Immature natural killer cell (primary cell): ENCODE measurements around the gene LBR. TPM values are rescaled to one million over a fixed set of nuclear protein-coding genes. Genes with fewer than 3 reads are reported as not detected.

Source experiments
- DNase-seq, 3 donors: peaks; one replicate each; pipeline ENCODE4 v3.0.0; 2022; ENCODE audit warnings: mixed read lengths in 1 of 3
- H3K27ac Mint-ChIP-seq, 6 donors: one replicate each; pipeline ENCODE4 v1.8.0; 2020; ENCODE audit warnings: mixed read lengths in 6 of 6, mild to moderate bottlenecking in 5 of 6, inconsistent platforms in 4 of 6, moderate library complexity in 3 of 6
- H3K27me3 Mint-ChIP-seq, 3 donors: one replicate each; pipeline ENCODE4 v1.8.0; 2020 to 2021; ENCODE audit warnings: low read depth in 3 of 3, mild to moderate bottlenecking in 3 of 3, mixed read lengths in 3 of 3, moderate library complexity in 3 of 3, inconsistent platforms in 1 of 3
- H3K36me3 Mint-ChIP-seq, 3 donors: one replicate each; pipeline ENCODE4 v1.8.0; 2020; ENCODE audit warnings: mixed read lengths in 3 of 3, inconsistent platforms in 2 of 3, mild to moderate bottlenecking in 2 of 3
- H3K4me1 Mint-ChIP-seq, 2 donors: one replicate each; pipeline ENCODE4 v1.8.0; 2020; ENCODE audit warnings: inconsistent platforms in 2 of 2, mild to moderate bottlenecking in 2 of 2, mixed read lengths in 2 of 2, moderate library complexity in 1 of 2
- H3K4me3 Mint-ChIP-seq, 5 donors: one replicate each; pipeline ENCODE4 v1.8.0; 2020; ENCODE audit warnings: mild to moderate bottlenecking in 5 of 5, mixed read lengths in 5 of 5, inconsistent platforms in 3 of 5, moderate library complexity in 3 of 5
- H3K9me3 Mint-ChIP-seq, 6 donors: one replicate each; pipeline ENCODE4 v1.8.0; 2020; ENCODE audit warnings: mild to moderate bottlenecking in 6 of 6, mixed read lengths in 6 of 6, inconsistent platforms in 4 of 6, moderate library complexity in 3 of 6
- polyA plus RNA-seq, 3 donors: library from polyadenylated mRNA; unstranded; fragments of 300-500 nt; fragmentation: Illumina TruSeq; gene quantifications; one replicate each; pipeline ENCODE4 v1.2.3, GENCODE V29; 2021

The LBR gene
- polyA plus RNA-seq, 3 donors from 2014 or later, result 100.0 to 136 (median 117) TPM

DNA sequence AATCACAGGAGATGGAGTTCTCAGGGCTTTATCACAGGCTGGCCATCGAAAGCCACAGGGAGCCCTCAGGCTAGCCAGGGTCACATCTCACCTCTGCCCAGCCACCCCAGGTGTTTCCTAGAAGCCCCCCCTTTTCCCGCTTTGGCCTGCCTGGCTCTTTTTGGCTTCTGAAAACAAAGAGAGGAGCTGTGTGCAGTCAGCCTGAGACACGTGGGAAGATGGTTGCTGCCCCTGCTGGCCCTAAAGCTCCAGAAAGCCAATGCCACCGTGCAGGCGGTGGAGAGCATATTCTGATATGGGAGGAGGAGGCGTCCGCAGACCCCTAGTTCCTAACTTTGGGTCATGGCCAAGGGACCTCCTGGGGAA lies 18.7 kb upstream of the LBR start:
- no peak for DNase-seq
- Mint-ChIP-seq H3K27me3 (peaks cover 10 to 14% (median 12%) of the 10 kb centered on the region in 3 donors), H3K9me3 (no peaks in the 10 kb centered on the region), H3K4me3 (no peak overlapping the region), H3K4me1 (peaks cover 77 to 81% of the 10 kb centered on the region in 2 donors), H3K36me3 (no peaks in the 10 kb centered on the region), H3K27ac (peak overlapping the region; percentile 98 to 99 (median 98))

DNA sequence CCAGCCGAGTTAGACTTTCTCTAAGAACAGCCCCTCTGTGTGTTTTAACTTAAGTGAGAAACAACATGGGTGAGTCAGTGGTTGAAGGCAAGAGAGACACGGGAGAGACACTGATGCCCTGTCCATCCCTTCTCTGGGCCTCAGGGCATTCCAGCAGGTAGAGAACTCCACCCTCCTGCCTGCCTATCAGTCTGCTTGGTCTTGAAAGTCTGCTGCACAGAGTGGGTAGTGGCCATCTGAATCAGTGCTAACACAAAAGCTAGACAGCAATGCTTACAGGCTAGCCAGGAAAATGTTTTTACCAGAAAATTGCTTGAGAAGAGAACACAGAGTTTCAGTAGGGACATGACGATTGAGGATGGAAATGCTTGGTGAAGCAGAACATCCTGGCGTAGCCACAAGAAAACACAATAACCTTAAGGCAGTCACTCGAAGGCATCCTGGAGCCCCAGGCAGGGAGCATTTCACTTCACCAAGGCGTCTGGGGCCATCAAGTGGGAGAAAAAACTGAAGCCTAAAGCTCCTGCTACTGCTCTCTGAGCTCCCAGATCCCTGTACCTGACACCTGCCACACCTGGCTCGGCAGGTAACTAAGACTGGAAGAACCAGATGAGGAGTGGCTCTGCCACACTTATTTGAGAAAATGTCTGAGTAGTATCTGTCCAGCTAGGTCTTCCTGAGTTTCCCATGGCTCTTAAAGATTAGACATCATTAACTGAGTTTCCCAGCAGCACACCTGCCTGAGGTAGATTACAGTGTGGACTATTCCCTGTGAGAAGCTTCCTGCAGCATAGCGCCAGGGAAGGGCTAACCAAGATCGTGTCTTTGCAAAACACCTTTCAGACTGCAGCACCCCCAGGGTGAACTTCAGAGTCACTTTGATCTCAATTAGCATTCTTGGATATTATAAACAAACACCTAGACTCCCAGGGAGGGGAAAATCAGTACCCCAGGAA lies 18.1 kb upstream of the LBR start:
- Mint-ChIP-seq H3K9me3 (no peaks in the 10 kb centered on the region), H3K36me3 (no peaks in the 10 kb centered on the region), H3K4me1 (peaks cover 77 to 80% of the 10 kb centered on the region in 2 donors), H3K27ac (peak overlapping the region; percentile 98 to 99 (median 98)), H3K27me3 (peaks cover 8 to 14% (median 12%) of the 10 kb centered on the region in 3 donors), H3K4me3 (peak overlapping the region; percentile 66 to 87 (median 83))
- peak in 1 of 3 donors; percentile 13 for DNase-seq

DNA sequence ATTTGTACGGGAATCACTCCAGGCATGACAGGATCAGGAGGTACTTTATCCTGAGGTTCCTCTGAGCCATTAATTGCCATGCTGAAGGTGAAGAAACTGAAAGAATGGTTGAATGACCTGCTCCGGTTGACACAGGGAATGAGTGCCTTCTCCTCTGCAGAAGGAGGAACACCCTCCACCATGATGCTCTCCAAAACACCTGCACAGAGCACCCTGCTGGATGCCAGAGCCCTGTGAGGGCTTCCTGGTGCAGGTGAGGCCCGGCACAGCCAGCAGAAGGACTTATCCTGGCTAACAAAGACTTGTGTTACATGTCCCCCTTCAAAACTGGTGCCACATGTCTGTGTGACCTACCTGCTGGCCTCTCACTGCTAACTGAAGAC lies 14.3 kb upstream of the LBR start:
- no peak for DNase-seq
- Mint-ChIP-seq H3K4me1 (peaks cover 60 to 61% of the 10 kb centered on the region in 2 donors), H3K4me3 (peak overlapping the region in 4 of 5 donors; percentile 24 to 69 (median 58)), H3K36me3 (no peaks in the 10 kb centered on the region), H3K27ac (peak overlapping the region; percentile 61 to 98 (median 81)), H3K27me3 (peaks cover 8 to 14% (median 9%) of the 10 kb centered on the region in 3 donors), H3K9me3 (no peaks in the 10 kb centered on the region)

DNA sequence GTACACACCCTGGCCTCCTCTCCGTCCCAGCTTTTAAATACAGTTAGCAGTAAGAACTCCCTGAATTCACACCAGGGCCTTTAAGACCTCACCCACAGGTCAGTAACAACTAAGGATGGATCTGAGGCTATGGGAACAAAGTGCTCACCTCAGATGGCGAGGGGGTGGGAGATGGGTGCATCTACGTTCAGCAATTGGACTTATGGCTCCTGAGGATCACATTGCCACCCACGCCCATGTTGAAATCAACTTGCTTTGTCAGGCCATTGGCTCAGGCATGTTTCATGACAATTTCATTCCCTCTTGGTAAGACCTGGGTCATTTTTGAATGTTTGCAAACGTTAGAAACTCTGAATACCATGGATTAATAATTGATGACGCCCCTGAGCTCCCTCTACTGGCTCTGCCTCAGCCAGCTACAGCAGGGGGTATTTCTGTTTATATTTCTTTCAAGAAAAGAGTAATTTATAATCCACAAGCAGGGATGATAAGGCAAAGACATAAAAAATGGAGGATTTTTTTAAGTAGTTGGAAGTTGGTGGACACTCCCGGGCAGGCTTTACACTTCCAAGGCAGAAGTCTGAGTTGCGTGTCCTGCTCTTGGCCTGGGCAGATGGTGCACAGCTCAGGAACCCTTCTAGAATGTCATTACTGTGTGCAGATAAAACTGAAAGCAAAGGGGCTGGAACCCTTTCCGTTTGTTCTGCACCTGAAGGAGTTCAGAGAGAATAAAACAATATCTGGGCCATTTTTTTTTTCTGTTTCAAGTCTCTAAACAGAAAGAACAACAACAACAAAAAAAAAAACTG lies 13.7 kb upstream of the LBR start:
- Mint-ChIP-seq H3K27me3 (peaks cover 8 to 14% (median 9%) of the 10 kb centered on the region in 3 donors), H3K4me1 (peaks cover 55 to 59% of the 10 kb centered on the region in 2 donors)
- no peak for DNase-seq

DNA sequence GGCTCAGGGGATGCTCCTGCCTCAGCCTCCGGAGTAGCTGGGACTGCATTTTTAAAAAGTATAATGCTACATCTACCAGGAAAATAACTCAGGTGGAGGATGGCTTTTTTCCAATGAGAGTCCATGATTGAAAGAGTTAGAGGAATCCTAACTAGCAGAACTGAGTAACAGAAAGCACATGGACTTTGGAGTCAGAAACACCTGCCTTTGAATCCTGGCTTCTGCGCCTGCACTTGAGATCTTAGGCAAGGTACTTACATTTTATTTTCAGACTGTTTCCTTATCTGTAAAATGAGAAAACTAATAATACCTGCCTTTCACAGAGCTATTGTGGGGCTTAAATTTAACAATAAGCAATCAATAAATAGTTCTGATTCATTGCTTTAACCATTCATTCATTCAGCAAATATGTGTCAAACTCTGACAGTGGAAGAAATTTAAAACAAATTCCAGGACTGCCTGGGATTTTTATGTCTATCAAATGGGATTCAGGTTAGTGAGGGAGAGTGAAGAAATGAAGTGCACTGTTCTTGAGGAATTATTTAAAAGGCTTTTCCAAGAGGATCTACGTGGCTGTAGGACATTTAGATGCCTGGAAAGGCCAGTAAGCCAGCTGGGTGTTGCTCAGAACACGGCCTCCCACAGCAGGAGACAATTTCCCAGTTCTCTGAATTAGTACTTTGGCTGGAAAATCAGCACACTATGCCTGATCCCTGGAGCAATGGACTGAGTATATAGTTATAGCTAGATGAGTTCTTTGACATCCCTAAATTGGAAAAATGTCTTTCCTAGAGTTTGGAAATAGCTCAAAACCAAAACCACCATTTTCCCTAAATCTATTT lies 12.8 kb upstream of the LBR start:
- no peak overlapping the region for H3K4me3 Mint-ChIP-seq
- no peak for DNase-seq
- peaks cover 8 to 15% (median 9%) of the 10 kb centered on the region in 3 donors for H3K27me3 Mint-ChIP-seq
- peaks cover 46 to 50% of the 10 kb centered on the region in 2 donors for H3K4me1 Mint-ChIP-seq
- peak overlapping the region in 1 of 6 donors; percentile 98 for H3K27ac Mint-ChIP-seq
- H3K9me3 Mint-ChIP-seq, result no peaks in the 10 kb centered on the region
- no peaks in the 10 kb centered on the region for H3K36me3 Mint-ChIP-seq

More for the DNA sequence above, 13.7 kb upstream of the LBR start:
- Mint-ChIP-seq H3K4me3 (peak overlapping the region; percentile 3 to 69 (median 50)), H3K36me3 (no peaks in the 10 kb centered on the region), H3K9me3 (no peaks in the 10 kb centered on the region), H3K27ac (peak overlapping the region; percentile 61 to 98 (median 81))

DNA sequence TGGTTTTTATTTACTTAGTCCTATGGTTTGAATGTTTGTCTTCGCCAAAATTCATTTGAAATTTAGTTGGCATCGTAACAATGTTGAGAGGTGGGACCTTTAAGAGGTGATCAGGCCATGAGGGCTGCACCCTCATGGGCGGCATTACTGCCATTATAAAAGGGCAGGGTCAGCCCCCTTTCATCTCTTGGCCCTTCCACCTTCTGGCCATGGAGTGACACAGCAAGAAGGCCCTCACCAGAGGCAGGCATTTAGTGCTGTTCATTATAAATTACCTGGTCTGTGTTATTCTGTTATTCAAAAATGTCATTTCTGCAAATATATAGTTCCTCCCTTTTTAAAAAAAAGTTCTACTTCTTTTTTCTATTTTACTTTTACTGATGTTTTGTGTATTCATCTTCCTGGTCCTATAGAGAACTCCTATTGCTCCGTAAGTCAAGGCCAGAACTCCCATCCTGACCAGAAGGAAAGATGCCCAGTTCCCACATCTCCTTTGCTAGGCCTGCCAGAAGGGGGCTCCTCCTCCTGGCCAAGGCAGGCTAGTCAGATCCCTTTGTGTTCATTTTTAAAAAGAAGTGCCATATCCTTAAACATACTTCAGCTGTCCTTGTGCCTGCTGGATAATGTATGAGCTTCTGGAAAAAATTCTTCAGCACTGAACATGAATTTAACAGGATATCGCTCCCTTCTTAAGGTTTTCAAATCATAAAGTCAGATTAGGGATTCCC lies 10.0 kb upstream of the LBR start:
- H3K9me3 Mint-ChIP-seq, result no peaks in the 10 kb centered on the region
- H3K4me1 Mint-ChIP-seq, result peaks cover 22 to 24% of the 10 kb centered on the region in 2 donors
- H3K27me3 Mint-ChIP-seq, result peaks cover 2 to 4% (median 3%) of the 10 kb centered on the region in 3 donors
- no peaks in the 10 kb centered on the region for H3K36me3 Mint-ChIP-seq
- no peak overlapping the region for H3K27ac Mint-ChIP-seq
- no peak for DNase-seq
- no peak overlapping the region for H3K4me3 Mint-ChIP-seq

DNA sequence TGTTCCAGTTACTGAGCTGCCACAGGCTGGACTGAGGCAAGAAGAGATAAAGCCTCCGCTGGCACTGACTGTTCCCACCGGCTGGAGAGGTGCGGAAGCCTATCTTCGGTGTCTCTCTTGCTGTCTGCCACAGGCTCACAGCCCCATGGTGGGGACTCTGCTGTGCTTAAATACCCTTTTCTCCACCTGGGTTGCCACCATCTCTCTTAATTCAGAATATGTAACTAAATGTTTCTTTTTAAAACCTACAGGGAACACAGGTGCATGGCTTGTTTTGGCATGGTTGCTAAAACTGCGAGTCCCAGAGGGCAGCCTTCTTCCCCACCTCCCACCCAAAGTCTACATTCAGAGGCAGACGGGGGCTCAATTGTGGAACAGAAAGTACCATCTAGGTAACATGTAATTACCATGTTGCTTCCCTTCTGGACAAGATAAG lies 8.1 kb upstream of the LBR start:
- no peak overlapping the region for H3K27ac Mint-ChIP-seq
- no peaks in the 10 kb centered on the region for H3K36me3 Mint-ChIP-seq
- H3K4me3 Mint-ChIP-seq, result no peak overlapping the region
- H3K4me1 Mint-ChIP-seq, result peaks cover 4 to 6% of the 10 kb centered on the region in 2 donors
- no peaks in the 10 kb centered on the region for H3K9me3 Mint-ChIP-seq
- peaks cover 0 to 2% (median 2%) of the 10 kb centered on the region in 3 donors for H3K27me3 Mint-ChIP-seq
- DNase-seq, result no peak

DNA sequence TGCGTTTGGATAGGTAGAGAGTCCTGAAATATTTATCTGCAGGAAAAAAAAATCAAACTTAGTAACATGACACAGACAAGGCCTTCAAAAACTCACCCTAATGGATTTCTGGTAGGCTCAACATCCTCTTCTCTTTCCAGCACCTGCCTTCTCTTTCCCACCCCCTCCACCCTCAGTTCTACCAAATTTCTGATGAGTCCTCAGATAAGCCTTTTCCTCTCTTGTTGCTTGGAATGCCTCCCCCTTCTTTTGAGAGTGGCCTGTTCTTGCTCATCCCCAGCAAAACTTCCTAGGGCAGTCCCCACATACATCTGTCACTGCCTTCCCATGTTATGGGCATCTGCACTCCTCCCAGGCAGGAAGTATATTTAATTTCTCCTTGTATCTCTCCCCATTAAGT lies 7.6 kb upstream of the LBR start:
- Mint-ChIP-seq H3K27ac (no peak overlapping the region), H3K4me3 (no peak overlapping the region), H3K4me1 (peaks cover 4 to 6% of the 10 kb centered on the region in 2 donors), H3K9me3 (no peaks in the 10 kb centered on the region), H3K36me3 (no peaks in the 10 kb centered on the region), H3K27me3 (peaks cover 0 to 2% (median 2%) of the 10 kb centered on the region in 3 donors)
- no peak for DNase-seq

DNA sequence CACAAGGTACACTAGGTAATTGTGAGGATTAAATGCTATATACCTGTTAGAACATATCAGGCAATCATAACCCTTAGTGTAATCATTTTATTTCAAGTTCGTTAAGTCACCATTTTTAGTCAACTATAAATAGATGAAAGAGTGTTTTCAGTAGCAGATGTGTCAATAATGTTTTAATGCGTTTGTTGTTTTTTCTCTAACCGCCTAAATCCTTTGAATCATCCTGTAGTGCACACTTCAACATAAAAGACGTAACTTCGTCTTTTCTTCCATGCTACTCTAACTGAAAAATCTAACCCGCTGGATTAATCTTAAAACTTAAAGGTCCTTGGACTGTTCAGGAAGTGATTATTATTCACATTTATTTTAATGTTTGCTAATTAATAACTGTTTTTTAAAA lies 7.2 kb upstream of the LBR start:
- DNase-seq, result no peak
- Mint-ChIP-seq H3K36me3 (no peaks in the 10 kb centered on the region), H3K27ac (no peak overlapping the region), H3K4me3 (no peak overlapping the region), H3K9me3 (no peaks in the 10 kb centered on the region), H3K27me3 (peaks cover 0 to 2% (median 2%) of the 10 kb centered on the region in 3 donors), H3K4me1 (peaks cover 4 to 6% of the 10 kb centered on the region in 2 donors)

DNA sequence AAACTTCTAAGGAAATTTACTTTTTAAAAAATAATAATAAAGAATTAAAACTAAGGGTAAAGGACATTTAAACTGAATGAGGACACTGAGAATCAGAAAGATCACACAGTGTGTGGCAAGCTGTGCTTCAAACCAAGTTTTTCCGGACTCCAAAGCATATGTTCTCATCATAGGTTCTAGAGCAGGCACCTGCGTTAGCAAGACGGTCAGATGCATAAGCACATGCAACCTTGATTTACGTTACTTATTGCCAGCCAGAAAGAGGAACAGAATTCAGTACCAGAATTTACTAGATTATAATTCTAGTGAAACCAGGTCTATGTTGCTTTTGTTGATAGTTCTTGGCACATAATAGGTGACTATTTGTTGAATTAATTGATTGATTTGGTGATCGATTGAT lies 6.2 kb upstream of the LBR start:
- Mint-ChIP-seq H3K9me3 (no peaks in the 10 kb centered on the region), H3K36me3 (no peaks in the 10 kb centered on the region), H3K4me3 (no peak overlapping the region), H3K27ac (no peak overlapping the region), H3K4me1 (peaks cover 8 to 11% of the 10 kb centered on the region in 2 donors), H3K27me3 (peaks cover 0 to 4% (median 2%) of the 10 kb centered on the region in 3 donors)
- DNase-seq, result no peak

DNA sequence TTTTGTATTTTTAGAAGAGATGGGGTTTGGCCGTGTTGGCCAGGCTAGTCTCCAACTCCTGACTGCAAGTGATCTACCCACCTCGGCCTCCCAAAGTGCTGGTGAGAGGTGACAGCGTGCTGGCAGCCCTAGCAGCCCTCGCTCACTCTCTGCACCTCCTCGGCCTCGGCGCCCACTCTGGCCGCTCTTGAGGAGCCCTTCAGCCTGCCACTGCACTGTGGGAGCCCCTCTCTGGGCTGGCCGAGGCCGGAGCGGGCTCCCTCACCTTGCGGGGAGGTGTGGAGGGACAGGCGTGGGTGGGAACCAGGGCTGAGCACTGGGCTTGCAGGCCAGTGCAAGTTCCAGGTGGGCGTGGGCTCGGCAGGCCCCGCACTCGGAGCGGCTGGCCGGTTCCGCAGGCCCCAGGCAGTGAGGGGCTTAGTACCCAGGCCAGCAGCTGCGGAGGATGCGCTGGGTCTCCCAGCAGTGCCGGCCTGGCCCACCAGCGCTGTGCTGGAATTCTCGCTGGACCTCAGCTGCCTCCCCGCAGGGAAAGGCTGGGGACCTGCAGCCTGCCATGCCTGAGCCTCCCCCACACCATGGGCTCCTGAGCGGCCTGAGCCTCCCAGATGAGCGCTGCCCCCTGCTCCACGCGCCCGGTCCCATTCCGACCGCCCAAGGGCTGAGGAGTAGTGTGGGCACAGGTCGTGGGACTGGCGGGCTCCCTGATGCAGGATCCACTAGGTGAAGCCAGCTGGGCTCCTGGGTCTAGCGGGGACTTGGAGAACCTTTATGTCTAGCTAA lies 3.4 kb upstream of the LBR start:
- Mint-ChIP-seq H3K27ac (no peak overlapping the region), H3K9me3 (no peaks in the 10 kb centered on the region), H3K4me3 (no peak overlapping the region), H3K4me1 (peaks cover 19 to 21% of the 10 kb centered on the region in 2 donors), H3K27me3 (peaks cover 2 to 15% (median 14%) of the 10 kb centered on the region in 3 donors), H3K36me3 (no peaks in the 10 kb centered on the region)
- DNase-seq, result no peak

DNA sequence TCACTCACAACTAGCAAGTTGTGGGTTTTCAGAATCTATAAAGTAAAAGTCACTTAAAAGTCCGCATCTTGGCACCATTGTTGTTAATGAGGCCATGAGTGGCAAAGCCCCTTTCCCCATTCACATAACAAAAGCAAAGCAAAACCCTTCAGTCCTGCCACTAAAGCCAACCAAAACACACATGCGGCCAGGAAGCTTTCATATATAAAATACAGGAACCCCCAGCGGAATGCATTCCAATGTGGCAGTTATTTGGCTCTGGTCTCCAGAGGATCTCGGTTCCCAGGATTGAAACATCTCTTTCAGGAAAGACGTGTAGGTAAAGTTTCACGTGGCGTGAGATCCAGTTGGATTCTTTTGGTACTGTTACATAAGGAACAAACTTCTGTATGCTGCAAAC lies 2.5 kb upstream of the LBR start:
- Mint-ChIP-seq H3K4me3 (no peak overlapping the region), H3K4me1 (peaks cover 29 to 31% of the 10 kb centered on the region in 2 donors), H3K9me3 (no peaks in the 10 kb centered on the region), H3K27ac (no peak overlapping the region), H3K27me3 (peaks cover 2 to 15% (median 12%) of the 10 kb centered on the region in 3 donors), H3K36me3 (no peaks in the 10 kb centered on the region)
- DNase-seq, result no peak
